PC-9 (cell line): ENCODE measurements around the gene ARHGAP40. TPM values are rescaled to one million over a fixed set of nuclear protein-coding genes. Genes with fewer than 3 reads are reported as not detected.

Source experiments
- BruUV-seq: library from RNA; stranded (reverse); fragments of 400-500 nt; replicated peaks from 2 replicates; lab custom pipeline; 2021; lab: Mats Ljungman, UMichigan
- CTCF ChIA-PET: fragments of 300-600 bp; sonication (Branson Sonifier 250); formaldehyde crosslinking; loops from one replicate; lab custom pipeline; 2022; ENCODE audit warnings: antibody characterized with exemption; lab: Charles Lee
- POLR2A ChIA-PET: fragments of 300-600 bp; sonication (Branson Sonifier 250); formaldehyde crosslinking; loops from one replicate; lab custom pipeline; 2022; ENCODE audit warnings: antibody characterized with exemption; ENCODE audit not compliant: unreplicated experiment; lab: Charles Lee
- DNase-seq, 2 experiments: peaks; one replicate each; pipeline versions ENCODE4 v3.0.0 to v3.0.0-alpha.2; 2015 to 2022; ENCODE audit warnings: mixed read lengths in 1 of 2
- H2AFZ ChIP-seq: fragments of 200-600 bp; sonication (generic); 2 replicates; pipeline ENCODE4 v1.8.1; 2017; ENCODE audit warnings: antibody characterized with exemption
- H3F3A ChIP-seq: fragments of 200-600 bp; sonication (generic); 2 replicates; pipeline ENCODE4 v1.8.1; 2017; ENCODE audit warnings: antibody characterized with exemption, mild to moderate bottlenecking, low read depth; ENCODE audit not compliant: insufficient read depth
- H3K27ac ChIP-seq: fragments of 200-600 bp; sonication (generic); 2 replicates; pipeline ENCODE4 v1.6.1; 2016; ENCODE audit warnings: mixed run types
- H3K27me3 ChIP-seq: fragments of 200-600 bp; sonication (generic); 2 replicates; pipeline ENCODE4 v1.6.1; 2016; ENCODE audit warnings: low read depth, mixed run types; ENCODE audit not compliant: insufficient read depth
- H3K36me3 ChIP-seq: fragments of 200-600 bp; sonication (generic); 2 replicates; pipeline ENCODE4 v1.6.1; 2016; ENCODE audit warnings: low read depth, mixed run types
- H3K4me1 ChIP-seq: fragments of 200-600 bp; sonication (generic); replicated peaks from 2 replicates; pipeline ENCODE4 v1.6.1; 2016; ENCODE audit warnings: mixed run types; ENCODE audit not compliant: insufficient read depth
- H3K4me2 ChIP-seq: fragments of 200-600 bp; sonication (generic); 2 replicates; pipeline ENCODE4 v1.6.1; 2017; ENCODE audit warnings: mixed run types
- H3K4me3 ChIP-seq: fragments of 200-600 bp; sonication (generic); 2 replicates; pipeline ENCODE4 v1.6.1; 2016; ENCODE audit warnings: mixed run types
- H3K79me2 ChIP-seq: fragments of 200-600 bp; sonication (generic); 2 replicates; pipeline ENCODE4 v1.6.1; 2017; ENCODE audit warnings: low read depth, mixed run types
- H3K9me2 ChIP-seq: fragments of 200-600 bp; sonication (generic); 2 replicates; pipeline ENCODE4 v1.8.1; 2017; ENCODE audit warnings: mild to moderate bottlenecking; ENCODE audit not compliant: insufficient read depth
- H3K9me3 ChIP-seq: fragments of 200-600 bp; sonication (generic); 2 replicates; pipeline ENCODE4 v1.8.1; 2016; ENCODE audit warnings: low read depth; ENCODE audit not compliant: insufficient read depth
- H4K20me1 ChIP-seq: fragments of 200-600 bp; sonication (generic); 2 replicates; pipeline ENCODE4 v1.8.1; 2017; ENCODE audit not compliant: insufficient read depth
- EZH2 ChIP-seq: fragments of 200-600 bp; sonication (generic); IDR thresholded peaks from 2 replicates; pipeline ENCODE4 v1.8.0; 2017; ENCODE audit warnings: antibody characterized with exemption, low read depth
- intact Hi-C: fragments of 100-400 bp; cut with micrococcal nuclease; formaldehyde crosslinking; loops from one replicate; pipeline ENCODE4 v1.10.0; 2022; ENCODE audit not compliant: unreplicated experiment
- total RNA-seq: library from RNA; stranded (reverse); gene quantifications from 2 replicates; pipeline ENCODE4 v1.2.3, GENCODE V29; 2021
- TF ChIP-seq, protein P1 (sequence below): fragments of 200-600 bp; sonication (generic); conservative IDR thresholded peaks from 2 replicates; pipeline ENCODE4 v1.6.1; 2017; ENCODE audit warnings: mixed run types, antibody characterized with exemption, mild to moderate bottlenecking, moderate library complexity

ARHGAP40 gene
- total RNA-seq, 1 experiment from 2014 or later = 0.92 TPM

DNA sequence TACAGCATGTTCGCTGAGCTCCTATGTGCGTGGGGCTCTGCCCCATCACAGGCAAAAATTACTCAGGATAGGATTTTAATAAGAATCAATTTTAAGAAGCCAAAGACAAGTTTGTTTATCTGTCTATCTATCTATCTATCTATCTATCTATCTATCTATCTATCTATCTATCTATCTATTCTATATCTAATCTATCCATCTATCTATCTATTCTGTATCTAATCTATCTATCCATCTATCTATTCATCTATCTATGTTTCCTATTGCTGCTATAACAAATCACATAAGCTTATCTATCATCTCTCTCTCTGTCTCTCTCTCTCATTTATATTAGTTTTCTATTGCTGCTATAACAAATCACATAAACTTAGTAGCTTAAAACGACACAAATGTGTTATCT is 1.7 kb downstream of the ARHGAP40 start:
- no peaks in the 10 kb centered on the region for H3K36me3 ChIP-seq
- H3K27me3 ChIP-seq = no peaks in the 10 kb centered on the region
- no TSS peak for BruUV-seq
- POLR2A ChIA-PET = interaction anchor here (0.6 kb wide), 1 partner anchor 54 kb away, joined by 4 read pairs; no protein-coding TSS in a partner anchor
- no peak overlapping the region for H2AFZ ChIP-seq
- peaks cover 32% of the 10 kb centered on the region for H3F3A ChIP-seq
- no peaks in the 10 kb centered on the region for H3K79me2 ChIP-seq
- H3K9me3 ChIP-seq = no peaks in the 10 kb centered on the region
- no peak overlapping the region for H3K4me3 ChIP-seq
- intact Hi-C loops = no loop called here
- CTCF ChIA-PET = interaction anchor here (0.6 kb wide), 1 partner anchor 172 kb away, joined by 3 read pairs; no protein-coding TSS in a partner anchor
- H4K20me1 ChIP-seq = no peaks in the 10 kb centered on the region
- H3K27ac ChIP-seq = no peak overlapping the region
- H3K9me2 ChIP-seq = no peaks in the 10 kb centered on the region
- peaks cover 66% of the 10 kb centered on the region for H3K4me1 ChIP-seq
- TF ChIP-seq, protein P1, sequence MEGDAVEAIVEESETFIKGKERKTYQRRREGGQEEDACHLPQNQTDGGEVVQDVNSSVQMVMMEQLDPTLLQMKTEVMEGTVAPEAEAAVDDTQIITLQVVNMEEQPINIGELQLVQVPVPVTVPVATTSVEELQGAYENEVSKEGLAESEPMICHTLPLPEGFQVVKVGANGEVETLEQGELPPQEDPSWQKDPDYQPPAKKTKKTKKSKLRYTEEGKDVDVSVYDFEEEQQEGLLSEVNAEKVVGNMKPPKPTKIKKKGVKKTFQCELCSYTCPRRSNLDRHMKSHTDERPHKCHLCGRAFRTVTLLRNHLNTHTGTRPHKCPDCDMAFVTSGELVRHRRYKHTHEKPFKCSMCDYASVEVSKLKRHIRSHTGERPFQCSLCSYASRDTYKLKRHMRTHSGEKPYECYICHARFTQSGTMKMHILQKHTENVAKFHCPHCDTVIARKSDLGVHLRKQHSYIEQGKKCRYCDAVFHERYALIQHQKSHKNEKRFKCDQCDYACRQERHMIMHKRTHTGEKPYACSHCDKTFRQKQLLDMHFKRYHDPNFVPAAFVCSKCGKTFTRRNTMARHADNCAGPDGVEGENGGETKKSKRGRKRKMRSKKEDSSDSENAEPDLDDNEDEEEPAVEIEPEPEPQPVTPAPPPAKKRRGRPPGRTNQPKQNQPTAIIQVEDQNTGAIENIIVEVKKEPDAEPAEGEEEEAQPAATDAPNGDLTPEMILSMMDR = no peak
- no peak for TF ChIP-seq EZH2
- no peak for DNase-seq
- no peak overlapping the region; the same call in 1 of the 2 replicates for H3K4me2 ChIP-seq

DNA sequence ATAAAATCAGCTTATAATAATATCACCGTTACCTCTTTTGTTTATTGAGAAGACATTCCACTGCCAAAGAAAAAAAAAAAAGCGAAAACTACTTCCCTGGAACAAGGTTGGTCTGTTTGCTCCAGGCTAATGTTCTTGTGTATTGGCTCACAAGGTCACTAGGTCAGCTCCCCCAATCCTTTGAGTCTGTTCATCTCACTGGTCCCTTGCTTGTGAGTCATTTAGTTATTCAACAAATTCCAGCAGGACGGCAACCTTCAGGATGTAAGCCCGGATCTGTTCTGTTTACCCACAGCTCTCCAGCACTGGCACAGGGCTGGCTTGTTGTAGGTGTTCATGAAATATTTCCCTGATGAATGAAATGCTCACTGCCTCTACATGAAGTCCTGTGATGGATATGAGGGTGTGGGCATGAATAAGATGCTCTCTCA is 3.3 kb downstream of the ARHGAP40 start:
- TF ChIP-seq, protein P1 = no peak
- TF ChIP-seq EZH2 = no peak
- Histone ChIP-seq H4K20me1 (no peaks in the 10 kb centered on the region), H3K9me2 (no peaks in the 10 kb centered on the region), H3K36me3 (no peaks in the 10 kb centered on the region), H3K27ac (peak overlapping the region; percentile 63), H3K4me2 (peak overlapping the region; percentile 18; the same call in 1 of the 2 replicates), H3K4me1 (peaks cover 57% of the 10 kb centered on the region), H2AFZ (no peak overlapping the region), H3K27me3 (no peaks in the 10 kb centered on the region), H3K9me3 (no peaks in the 10 kb centered on the region), H3K79me2 (no peaks in the 10 kb centered on the region), H3F3A (peaks cover 22% of the 10 kb centered on the region), H3K4me3 (no peak overlapping the region)
- DNase-seq = peak; percentile 70 to 99
- ChIA-PET CTCF (interaction anchor here (1.4 kb wide), 1 partner anchor 12 kb away, joined by 3 read pairs; no protein-coding TSS in a partner anchor), POLR2A (interaction anchor here (0.7 kb wide), 1 partner anchor 143 kb away, joined by 6 read pairs; the partner anchor contains the start of gene ACTR5)
- BruUV-seq = no TSS peak
- intact Hi-C loops = no loop called here

DNA sequence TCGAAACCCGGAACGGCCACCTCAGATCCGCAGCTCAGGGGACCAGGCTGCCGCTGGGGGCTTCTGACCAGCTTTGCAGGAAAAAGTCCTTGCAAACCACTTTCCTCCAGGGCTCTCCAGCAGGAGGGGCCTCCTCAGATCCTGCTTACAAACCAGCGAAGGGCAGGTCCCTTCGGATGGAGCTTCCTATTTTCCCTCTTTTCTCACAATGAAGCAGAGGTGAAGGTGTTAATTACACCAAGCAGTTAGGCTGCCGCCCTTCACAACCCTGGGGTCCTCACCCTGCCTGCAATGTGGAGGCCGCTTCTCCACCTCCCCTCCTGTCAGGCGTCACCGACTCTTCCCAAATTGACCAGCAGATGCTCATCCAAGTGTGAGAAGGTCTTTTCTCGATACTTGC is 5.7 kb downstream of the ARHGAP40 start:
- peaks cover 50% of the 10 kb centered on the region for H3K4me1 ChIP-seq
- H3K36me3 ChIP-seq = no peaks in the 10 kb centered on the region
- H3K9me3 ChIP-seq = no peaks in the 10 kb centered on the region
- H3K27me3 ChIP-seq = no peaks in the 10 kb centered on the region
- intact Hi-C loops = no loop called here
- no peaks in the 10 kb centered on the region for H4K20me1 ChIP-seq
- ChIA-PET POLR2A (no interaction called here), CTCF (no interaction called here)
- no peaks in the 10 kb centered on the region for H3K79me2 ChIP-seq
- no peak overlapping the region for H3K27ac ChIP-seq
- no TSS peak for BruUV-seq
- H3K4me2 ChIP-seq = no peak overlapping the region
- no peak overlapping the region for H3K4me3 ChIP-seq
- peaks cover 31% of the 10 kb centered on the region for H3F3A ChIP-seq
- no peak for DNase-seq
- H3K9me2 ChIP-seq = no peaks in the 10 kb centered on the region
- no peak for TF ChIP-seq EZH2
- TF ChIP-seq, protein P1 = no peak
- no peak overlapping the region for H2AFZ ChIP-seq
